KG1 (cell line): ENCODE results near the gene CACNA2D4.
"Not testable (repeated sequence)": the region's sequence is repeated elsewhere in the genome, so short reads cannot be mapped to it uniquely, and the experiment has no call there.

Experiments
- DNase-seq: peaks from one replicate; lab custom pipeline; 2025; lab: John Stamatoyannopoulos, UW

Gene CACNA2D4

GRCh38 chr12:1832801-1833595 lies 85.5 kb downstream of the CACNA2D4 start:
- no peak for DNase-seq

- no peak for DNase-seq
These were observed 87.2 kb downstream of the CACNA2D4 start for GRCh38 chr12:1830981-1831963.

GRCh38 chr12:1830401-1830845 lies 88.0 kb downstream of the CACNA2D4 start:
- DNase-seq, result no peak

GRCh38 chr12:1829306-1829900 lies 89.0 kb downstream of the CACNA2D4 start:
- no peak for DNase-seq

GRCh38 chr12:1828856-1829255 lies 89.6 kb downstream of the CACNA2D4 start:
- DNase-seq, result no peak

GRCh38 chr12:1827826-1828805 lies 90.3 kb downstream of the CACNA2D4 start:
- no peak for DNase-seq

- DNase-seq, result no peak
These were observed 91.4 kb downstream of the CACNA2D4 start for GRCh38 chr12:1826867-1827705.

GRCh38 chr12:1826401-1826800 lies 92.1 kb downstream of the CACNA2D4 start:
- DNase-seq, result no peak

GRCh38 chr12:1825382-1826102 lies 92.9 kb downstream of the CACNA2D4 start:
- no peak for DNase-seq

- no peak for DNase-seq
These were observed 95.2 kb downstream of the CACNA2D4 start for GRCh38 chr12:1823237-1823636.

- no peak for DNase-seq
These were observed 95.8 kb downstream of the CACNA2D4 start for GRCh38 chr12:1822699-1823098.

GRCh38 chr12:1821805-1822204 lies 96.6 kb downstream of the CACNA2D4 start:
- DNase-seq, result no peak

GRCh38 chr12:1820896-1821291 lies 97.6 kb downstream of the CACNA2D4 start:
- no peak for DNase-seq

GRCh38 chr12:1820191-1820895 lies 98.1 kb downstream of the CACNA2D4 start, which contains the start of gene LRTM2:
LRTM2 (plus strand) TSS chr12:1820565; CDS start chr12:1828149, 7,584 bp downstream.
- no peak for DNase-seq

- DNase-seq, result no peak
These were observed 98.9 kb downstream of the CACNA2D4 start for GRCh38 chr12:1819571-1819970.

- no peak for DNase-seq
These were observed 99.4 kb downstream of the CACNA2D4 start for GRCh38 chr12:1819050-1819449.

- not testable (repeated sequence) for DNase-seq
These were observed 100.5 kb downstream of the CACNA2D4 start for GRCh38 chr12:1817928-1818327.

- no peak for DNase-seq
These were observed 101.6 kb downstream of the CACNA2D4 start for GRCh38 chr12:1816730-1817348.
